Measurements from ENCODE around the gene OVCH1. TPM values are rescaled to one million over a fixed set of nuclear protein-coding genes. Genes with fewer than 3 reads are reported as not detected.

Gene OVCH1
- polyA plus RNA-seq, 2 donors, result 0.01 to 0.02 TPM

Other genes with a start within 250 kb of the OVCH1 start
- gene ERGIC2, start 116.5 kb downstream of the OVCH1 start, polyA plus RNA-seq, result 10 to 100 TPM; 29.2 to 40.2 TPM

All from esophagus (tissue), 2 donors.